Measurements from ENCODE around the gene CRTAC1.

Gene CRTAC1, protein sequence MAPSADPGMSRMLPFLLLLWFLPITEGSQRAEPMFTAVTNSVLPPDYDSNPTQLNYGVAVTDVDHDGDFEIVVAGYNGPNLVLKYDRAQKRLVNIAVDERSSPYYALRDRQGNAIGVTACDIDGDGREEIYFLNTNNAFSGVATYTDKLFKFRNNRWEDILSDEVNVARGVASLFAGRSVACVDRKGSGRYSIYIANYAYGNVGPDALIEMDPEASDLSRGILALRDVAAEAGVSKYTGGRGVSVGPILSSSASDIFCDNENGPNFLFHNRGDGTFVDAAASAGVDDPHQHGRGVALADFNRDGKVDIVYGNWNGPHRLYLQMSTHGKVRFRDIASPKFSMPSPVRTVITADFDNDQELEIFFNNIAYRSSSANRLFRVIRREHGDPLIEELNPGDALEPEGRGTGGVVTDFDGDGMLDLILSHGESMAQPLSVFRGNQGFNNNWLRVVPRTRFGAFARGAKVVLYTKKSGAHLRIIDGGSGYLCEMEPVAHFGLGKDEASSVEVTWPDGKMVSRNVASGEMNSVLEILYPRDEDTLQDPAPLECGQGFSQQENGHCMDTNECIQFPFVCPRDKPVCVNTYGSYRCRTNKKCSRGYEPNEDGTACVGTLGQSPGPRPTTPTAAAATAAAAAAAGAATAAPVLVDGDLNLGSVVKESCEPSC

DNA sequence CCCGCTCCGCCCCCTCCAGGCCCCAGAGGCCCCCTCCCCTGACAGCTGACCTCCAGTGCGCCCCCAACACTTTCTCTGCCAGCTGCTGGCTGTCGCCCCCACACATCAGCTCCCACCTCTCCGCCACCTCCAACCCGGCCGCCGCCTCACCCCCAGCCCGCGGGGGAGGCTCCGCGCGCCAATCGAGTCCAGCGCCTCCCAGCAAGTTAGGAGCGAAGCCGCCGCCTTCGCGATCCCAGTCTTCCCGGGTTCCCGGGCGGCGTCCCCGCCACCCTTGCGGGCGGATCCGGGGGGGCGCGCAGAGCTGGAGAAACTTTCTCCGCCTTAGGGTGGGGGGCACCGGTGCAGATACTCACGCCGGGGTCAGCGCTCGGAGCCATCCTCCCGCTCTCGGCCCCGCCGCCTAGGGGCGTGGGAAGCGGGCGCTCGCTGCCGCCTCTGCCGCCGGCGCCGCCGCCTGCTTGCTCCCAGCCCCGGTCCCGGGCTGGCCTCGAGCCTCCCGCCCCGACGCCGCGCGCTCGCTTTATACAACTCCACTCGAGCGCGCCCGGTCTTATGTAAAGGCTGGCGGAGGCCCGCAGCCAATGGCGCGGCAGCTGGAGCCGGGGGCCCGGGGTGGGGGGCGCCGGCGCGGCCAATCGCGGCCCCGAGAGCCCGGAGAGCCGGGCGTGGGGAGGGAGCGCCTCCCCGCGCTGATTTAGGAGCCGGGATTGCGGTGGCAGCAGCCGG is at the start of gene CRTAC1:
Gene CRTAC1, minus strand, starts transcription at position 529 of the 729 bp plus-strand sequence. Its CDS starts 149 bp downstream, at position 380.
- no peak for DNase-seq

DNA sequence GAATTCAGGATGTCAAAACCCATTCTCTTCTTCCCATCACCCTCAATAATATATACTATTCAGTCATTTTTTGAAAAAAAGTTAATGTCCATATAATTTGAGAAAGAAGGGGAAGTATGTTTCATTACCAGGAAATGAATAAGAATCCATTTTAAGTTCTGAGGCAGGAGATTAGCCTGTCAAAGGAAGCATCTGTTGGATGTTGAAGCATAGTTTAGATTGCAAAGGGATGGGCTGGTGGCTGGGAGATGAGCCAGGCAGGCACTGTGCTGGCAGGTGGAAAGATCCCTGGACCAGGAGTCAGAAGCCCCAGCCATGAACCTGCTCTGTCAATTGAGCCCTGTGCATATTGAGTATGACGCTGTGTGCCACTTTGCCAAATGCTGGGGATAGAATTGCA is 48.4 kb upstream of the CRTAC1 start:
- DNase-seq: no peak

DNA sequence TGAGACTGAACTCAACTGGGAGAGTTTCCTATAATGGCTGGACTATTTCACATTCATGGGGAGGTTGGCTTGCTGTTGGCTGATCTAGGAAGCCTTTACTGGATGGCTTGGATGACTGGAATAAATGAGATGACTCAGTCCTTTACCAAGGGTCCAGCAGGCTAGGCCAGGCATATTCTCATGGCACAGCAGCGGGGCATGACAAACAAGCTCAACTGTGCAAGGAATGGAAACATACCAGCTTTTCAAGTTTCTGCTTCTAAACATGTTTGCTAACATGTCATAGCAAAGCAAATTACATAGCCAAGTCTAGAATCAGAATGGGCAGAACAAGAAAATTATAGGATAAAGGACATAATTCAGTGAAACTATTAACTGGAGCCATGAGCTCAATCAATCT is 46.8 kb upstream of the CRTAC1 start:
- DNase-seq: no peak

DNA sequence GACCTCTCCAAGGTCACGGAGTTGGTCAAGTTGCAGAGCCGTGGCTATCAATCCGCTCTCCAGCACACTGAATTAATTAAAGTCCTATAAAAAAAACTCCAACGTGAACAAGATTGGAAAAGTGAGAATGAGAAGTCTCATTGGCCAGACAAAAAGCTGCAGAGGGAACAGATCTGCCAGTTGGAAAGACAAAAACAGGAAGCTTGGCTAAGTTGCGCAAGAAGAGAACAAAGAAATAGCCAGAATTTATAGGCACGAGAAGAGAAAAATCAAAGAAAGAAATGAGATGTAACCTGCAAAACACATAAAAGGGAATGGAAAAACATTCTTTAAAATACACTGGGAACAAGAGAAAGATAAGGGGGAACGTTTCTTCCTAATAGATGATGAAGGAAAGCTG is 45.7 kb upstream of the CRTAC1 start:
- no peak for DNase-seq

DNA sequence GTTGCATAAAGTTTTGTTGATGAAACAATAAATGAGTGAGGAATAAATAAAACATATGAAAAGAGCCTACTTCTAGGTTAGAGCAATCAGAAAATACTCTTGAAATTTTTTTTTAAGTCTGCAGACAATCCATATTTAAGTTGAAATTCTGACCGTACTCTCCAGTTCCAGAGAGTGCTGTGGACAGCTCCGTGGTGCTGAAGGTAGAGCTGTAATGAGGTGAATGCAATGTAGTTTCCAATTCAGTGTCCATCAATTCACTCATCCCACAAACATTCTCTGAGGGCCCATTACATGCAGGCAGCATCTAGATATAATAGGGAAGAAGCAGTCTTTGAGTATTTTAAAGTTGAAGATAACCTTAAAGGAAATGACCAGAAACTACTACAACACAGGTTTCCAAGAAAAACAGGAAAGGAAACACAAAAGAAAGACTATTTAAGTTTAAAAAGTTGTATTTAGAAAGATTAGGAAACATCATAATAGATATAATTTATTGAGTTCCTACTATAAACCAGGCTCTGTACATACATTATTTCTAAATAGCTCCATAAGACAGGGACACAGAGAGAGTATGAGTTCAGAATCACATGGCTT is 44.0 kb upstream of the CRTAC1 start:
- DNase-seq: no peak

DNA sequence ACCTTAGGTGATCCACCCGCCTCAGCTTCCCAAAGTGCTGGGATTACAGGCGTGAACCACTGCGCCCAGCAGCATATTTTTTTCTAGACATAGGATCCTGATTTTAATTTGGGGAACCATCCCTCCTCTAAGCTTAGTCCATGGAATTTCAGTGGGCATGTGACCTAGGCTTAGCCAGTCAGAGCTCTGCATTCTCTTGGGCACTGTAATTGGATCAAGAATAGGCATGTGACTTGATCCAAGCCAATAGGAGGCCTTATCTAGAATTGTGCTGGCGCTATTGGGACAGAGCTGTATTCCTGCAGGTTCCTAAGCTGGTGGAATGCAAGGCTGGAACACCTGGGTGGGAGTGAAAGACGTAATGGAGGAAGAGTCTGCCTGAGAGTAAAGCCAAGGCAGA is 36.7 kb upstream of the CRTAC1 start:
- no peak for DNase-seq

DNA sequence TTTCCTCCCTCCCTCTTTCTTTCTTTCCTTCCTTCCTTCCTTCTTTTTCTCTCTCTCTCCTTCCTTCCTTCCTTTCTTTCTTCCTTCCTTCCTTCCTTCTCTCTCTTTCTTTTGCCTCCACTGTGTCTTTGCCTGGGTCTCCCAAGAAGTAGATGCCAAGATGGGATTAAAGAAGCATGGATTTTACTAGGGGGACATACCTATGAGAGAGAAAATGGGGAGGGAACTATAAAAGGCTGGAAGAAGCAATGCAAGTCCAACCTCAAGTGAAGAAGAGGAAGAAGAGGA is 33.3 kb upstream of the CRTAC1 start:
- no peak for DNase-seq

DNA sequence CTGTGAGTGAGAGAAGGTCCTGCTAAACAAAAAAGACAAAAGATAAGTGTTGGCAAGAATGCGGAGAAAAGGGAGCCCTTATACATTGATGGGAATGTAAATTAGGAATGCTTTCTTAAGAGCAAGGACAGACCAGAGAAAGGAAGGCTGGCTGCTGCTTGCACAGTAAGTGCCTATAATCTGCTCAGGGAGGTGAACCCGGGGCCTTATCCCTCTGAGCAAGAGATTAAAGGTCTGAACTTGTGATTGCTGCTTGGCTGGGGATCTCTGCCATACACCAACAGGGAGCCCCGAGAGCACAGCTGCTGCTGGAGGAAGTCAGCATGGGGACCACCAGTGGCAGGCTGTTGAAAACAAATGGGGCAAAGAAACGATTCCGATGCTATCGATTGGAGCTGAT is 32.0 kb upstream of the CRTAC1 start:
- DNase-seq: no peak

DNA sequence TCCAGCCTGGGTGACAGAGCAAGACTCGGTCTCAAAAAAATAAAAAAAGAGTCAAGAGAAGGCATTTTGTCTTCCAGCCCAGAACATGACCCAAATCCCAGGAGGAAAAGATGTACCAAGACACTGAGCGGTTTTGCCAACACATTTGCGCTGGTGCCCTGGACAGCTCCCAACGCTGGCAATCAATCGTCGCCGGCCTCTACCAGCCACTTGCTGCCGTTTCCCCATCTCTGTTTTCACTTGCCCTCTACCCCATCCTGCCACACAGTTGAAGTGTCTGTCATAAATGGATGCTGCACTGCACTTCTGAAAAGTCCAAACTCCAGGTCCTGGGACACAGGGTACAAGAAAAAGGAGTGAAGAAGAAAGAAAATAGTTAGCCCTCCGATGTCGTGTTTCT is 29.7 kb upstream of the CRTAC1 start:
- DNase-seq: no peak

DNA sequence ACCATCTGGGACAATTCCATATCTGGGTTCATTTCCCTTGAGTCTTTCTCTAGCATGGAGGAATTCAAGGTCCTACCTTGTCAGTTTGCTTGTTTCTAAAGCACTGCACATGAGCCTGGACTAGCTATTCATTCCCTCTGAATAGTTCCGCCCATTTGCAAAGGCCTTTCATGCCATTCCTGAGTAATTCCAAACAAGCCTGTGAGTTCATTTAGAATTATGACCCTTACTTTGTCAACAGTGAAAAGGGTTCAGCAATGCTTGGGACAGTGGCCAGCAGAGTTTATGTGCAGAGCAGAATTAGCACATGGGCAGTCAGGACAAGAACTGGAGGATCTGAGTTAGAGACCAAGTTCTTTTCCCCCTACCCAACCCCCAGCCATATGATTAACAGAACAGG is 27.9 kb upstream of the CRTAC1 start:
- DNase-seq: no peak

DNA sequence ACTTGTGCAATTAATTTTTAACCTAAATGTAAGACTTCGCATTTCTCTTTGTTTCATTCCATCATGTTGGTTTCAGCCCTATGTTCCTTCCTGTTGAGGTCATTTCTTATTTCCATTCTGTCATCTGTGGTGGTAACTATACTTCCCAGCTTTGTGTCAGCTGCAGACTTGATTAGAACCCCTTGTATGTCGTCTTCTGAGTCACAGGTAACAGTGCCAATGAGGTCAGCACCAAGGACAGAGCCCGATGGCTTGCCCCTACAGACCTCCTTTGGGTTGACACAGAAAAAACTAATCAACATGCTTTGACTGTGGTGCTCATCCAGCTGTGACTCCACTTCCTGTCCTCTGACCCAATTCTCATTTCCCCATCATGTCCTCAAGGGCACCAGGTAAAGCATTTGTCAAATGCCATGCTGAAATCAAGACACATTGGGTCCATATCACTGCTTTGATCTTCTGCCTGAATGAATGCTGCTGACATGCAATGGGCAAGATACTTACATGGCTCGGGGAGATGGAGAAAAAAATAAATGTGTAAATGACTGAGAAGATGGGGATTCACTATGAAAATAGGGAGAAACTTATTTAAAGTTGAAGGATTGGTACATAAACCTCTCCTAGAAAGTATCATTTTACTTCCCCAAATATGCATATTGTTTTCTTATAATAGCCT is 25.6 kb upstream of the CRTAC1 start:
- DNase-seq: peak; percentile 10

DNA sequence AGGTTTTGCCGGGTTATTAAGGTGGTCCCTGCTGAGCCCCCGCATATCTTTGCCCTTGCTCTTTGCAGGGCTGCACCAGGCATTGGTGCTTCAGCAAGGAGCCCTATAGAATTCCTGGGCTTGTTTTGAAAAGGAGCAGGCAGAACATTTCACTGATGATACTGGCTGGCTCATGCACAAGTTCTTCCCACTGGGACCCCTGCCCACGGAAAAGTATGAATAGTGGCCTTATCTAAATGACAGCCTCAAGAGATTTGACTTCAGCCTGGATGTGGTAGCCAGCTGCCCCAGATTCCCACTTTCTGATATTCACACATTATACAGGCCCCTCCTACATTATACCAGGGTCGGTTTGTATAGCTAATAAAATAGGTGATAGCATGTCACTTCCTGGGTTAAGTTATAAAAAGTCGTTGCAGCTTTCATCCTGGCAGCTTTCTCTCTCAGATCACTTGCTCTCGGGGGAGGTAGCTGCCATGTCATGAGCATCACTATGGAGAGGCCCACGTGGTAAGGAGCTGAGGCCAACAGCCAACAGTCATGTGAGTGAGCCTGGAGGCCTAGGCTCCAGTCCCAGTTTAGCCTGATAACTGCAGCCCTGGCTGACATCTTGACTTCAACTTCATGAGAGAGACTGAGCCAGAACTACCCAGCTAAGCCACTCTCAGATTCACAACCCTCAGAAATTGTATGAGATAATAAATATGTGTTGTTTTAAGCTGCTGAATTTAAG is 16.8 kb upstream of the CRTAC1 start:
- DNase-seq: no peak

DNA sequence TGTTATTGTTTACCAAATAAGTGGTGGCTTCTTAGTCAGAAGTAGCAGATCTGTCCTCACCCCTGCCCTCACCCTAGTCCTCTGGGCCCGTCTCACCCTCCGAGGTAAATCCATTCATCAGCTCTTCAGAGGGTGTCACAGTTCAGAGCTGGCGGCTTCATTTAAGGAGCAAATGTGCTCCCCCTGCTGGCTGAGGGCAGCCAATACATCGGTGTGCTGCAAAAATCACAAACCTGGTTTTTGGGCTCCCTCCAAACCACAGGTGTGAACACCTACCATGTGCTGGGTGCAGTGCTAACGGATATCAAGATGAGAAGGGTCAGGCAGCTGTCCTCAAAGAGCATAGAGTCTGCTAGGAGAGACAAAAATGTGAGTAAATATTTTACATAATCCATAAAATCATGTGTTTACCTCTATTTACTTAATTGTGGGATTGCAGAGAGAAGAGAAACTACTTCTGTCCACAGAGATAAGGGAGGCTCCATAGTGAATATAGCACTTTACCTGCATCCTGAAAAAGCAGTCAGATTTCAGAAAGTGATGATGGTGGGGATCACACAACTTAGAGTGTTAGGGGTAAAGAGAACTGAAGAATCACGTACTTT is 15.5 kb upstream of the CRTAC1 start:
- peak; percentile 64 for DNase-seq

DNA sequence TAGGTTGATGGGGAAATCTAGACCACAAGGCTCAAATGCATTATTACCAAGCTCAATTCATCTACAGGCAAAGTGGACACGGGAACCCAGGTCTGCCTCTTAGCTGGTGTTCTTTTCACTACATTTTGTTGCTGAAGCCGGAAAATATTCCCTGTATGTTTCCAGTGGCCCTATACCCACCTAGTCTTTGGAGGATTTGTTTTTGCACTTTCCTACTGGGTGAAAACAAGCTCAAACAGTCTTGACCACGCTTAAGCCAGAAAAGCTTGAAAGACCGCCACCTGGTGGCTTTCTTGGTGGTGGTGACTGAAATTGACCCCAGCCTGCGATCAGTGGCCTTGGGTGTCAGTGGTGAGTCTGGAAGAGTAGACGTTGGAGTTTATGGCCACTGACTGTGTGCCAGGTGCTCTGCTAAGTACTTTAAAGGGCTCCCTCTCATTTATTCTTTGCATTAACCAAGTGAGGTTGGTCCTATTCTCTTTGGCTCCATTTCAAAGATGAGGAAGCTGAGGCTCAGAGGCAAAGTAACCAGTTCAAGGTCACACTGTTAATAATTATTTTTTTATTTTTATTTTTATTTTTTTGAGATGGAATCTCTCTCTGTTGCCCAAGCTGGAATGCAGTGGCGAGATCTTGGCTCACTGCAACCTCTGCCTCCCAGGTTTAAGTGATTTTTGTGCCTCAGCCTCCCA is 11.1 kb upstream of the CRTAC1 start:
- peak; percentile 40 for DNase-seq

DNA sequence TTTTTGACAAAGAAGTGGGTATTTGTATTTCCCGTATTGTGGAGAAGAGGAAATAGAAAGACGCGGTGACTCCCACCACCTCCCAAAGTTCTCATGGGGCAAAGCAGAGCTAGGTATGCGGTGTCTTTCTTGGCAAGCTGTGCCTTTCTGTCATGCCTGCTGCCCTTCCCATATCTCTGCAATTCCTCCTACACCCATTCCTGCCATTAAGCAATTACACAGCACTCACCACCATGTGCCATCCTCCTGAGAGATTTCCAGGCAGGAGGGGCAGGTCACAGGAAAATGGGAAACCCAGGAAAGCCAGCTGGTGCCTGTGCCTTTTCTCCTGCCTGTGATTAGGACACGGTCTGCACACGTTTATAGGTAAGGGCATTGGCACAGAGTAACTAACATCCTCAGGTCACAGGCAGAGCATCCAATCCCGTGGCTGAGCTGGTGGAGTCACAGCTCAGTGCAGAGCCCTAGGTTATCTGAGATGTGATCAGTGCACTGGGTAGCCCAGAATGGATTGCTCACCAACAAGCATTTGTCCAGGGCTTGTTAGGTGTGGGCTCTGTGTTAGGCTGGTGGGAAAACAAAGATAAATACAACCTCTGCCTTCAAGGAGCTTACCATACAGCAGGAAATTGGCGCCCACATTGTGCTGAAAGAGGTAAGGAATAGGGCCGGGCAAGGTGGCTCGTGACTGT is 9.4 kb upstream of the CRTAC1 start:
- DNase-seq: no peak

DNA sequence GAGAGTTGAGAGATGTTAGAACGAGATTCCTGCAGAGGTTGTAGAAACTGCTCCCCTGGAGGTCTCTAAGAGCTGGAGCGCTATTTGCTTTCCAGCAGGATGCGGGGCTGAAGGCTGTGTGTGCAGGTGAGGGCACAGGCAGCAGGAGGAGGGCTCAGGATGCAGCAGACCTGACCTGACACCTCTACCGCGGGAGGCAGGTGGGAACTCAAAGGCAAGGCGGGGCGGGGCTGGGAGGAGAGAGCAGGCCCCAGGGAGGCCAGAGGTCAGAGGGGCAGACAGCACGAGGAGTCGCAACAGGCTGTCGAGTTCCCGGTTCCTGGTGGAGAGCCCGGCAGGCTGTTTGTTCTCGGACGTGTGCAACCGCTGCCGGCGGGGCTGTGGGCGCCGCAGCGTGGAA is 7.9 kb upstream of the CRTAC1 start:
- no peak for DNase-seq

DNA sequence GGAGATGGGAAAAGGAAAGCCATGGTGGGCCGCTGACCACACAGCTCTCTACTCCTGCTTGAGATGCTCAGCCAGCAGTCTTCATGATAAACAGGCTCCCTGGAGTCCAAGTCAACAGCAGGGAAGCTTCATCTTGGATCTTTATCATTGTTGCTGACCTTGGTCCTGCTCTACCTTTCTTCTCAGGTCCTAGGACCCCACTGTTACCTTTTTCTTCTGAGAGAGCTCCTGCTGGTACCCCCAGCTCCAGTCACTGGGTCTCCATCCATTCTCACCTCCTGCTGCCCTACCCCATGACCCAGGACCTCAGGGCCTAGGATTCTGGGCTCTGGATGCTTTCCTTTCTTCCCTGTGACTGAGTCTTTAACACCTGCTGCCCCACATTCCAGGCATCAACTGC is 5.2 kb upstream of the CRTAC1 start:
- DNase-seq: no peak

DNA sequence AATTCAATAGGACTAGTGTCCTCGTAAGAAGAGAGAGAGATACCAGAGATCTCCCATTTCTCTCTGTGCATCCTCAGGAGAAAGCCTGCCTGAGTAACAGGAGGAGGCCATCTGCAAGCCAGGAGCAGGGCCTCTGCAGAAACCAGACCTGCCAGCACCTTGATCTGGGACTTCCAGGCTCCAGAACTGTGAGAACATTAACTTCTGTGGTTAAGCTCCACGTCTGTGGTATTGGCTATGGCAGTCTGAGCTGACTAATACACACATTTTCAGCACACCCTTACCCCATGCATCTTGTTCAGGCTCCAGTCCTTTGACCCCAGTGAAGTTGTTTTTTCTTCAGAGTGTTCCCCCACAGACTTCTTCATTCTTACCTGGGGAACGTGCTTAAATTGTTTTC is 3.1 kb upstream of the CRTAC1 start:
- no peak for DNase-seq

DNA sequence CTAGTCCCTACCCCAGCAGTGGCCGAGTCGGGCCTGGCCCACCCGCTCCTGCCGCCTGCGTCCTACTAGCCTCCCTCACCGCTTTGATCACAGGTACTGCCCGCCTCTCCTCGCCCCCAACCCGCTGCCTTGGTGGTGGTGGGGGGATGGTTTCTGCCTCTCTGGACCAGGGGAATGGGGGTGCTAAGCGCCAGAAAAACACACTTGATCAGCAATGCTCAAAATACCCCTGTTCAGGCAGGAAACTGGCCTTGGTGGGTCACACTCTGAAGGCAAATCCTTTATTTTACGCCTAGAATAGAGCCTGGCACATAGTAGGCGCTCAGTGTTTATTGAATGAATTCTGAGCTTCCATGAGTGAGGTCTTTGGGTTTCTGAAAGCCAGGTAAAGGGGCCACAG is 1.0 kb upstream of the CRTAC1 start:
- DNase-seq: no peak

DNA sequence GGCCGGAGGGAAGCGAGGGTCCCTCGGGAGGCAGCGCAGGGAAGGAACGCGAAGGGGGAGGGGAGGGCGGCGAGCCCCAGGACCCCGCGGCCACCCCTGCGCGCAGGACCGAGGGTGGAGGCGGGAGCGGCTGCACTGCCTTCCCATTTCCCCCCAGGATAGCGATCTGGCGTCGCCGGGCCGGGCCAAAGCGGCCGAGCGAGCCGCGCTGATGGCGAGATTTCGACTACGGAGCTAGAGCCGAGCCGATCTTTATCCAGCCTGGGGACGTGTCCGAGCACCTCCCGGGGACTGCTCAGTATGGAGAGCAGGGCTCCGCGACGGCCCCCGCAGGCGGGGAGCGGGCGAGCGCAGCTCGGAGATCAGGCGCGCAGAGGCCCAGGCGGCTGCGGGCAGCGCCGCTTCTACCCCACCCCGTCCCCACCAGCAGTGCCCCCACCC is 590 bp upstream of the CRTAC1 start:
- no peak for DNase-seq

Data from stimulated activated CD4-positive, alpha-beta T cell treated with anti-CD3 and anti-CD28 coated beads, Interleukin-4, amount 100 ng/mL, for 24 hours (primary cell).